ENCODE measurements around the gene HSD11B1L.

HSD11B1L gene

GRCh38 chr19:5667751-5668271, 13.0 kb upstream of the HSD11B1L start:
- no peak for DNase-seq

- no peak for DNase-seq
Observed at GRCh38 chr19:5669212-5669611, 11.6 kb upstream of the HSD11B1L start.

- no peak for DNase-seq
Observed at GRCh38 chr19:5671600-5671999, 9.2 kb upstream of the HSD11B1L start.

- no peak for DNase-seq
Observed at GRCh38 chr19:5672708-5673459, 7.9 kb upstream of the HSD11B1L start.

- DNase-seq: no peak
Observed at GRCh38 chr19:5673752-5674151, 7.1 kb upstream of the HSD11B1L start.

DNA sequence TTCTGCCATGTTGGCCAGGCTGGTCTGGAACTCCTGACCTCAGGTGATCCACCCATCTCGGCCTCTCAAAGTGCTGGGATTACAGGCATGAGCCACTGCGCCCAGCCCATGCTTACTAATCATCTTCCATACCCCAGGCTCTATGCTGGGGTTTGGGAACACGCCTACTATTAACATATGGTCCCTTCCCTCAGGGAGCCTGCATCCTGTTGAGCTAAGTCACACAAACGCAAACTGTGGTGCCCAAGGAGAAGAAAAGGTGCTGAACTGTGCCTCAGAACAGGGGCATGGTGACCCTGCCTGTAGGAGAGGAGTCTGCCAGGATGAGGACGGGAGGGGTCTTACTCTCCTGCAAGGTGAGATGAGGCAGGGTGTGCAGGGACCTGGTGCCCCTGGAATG, 6.1 kb upstream of the HSD11B1L start:
- DNase-seq: no peak

DNA sequence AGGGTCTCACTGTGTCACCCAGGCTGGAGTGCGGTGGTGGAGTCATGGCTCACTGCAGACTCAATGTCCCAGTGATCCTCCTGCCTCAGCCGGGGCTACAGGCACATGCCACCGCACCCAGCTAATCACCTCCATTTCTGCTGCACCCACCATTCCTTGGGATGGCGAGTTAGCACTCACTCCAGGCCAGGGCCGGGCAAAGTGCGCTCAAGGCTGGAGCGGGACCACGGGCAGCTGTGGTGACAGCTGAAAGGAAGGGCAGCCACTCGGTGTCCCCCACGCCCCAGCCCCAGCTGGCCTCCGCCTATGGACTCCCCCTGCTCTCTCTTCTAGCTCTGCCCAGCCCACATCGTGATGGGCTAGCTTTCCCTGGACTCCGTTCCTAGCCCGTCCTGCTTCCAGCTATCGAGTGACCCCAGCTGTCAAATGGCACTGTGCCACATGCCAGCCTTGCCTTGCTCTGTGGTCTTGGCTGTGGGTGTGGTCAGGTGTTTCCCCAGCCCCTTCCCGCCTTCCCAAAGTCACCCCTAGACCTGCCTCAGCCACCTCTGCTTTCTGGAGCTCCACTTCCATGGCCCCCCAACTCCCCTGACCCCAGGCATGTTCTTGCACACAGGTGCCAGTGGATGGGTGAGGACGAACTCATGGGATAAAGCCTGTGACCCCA, 4.6 kb upstream of the HSD11B1L start:
- no peak for DNase-seq

GRCh38 chr19:5676772-5677105, 4.1 kb upstream of the HSD11B1L start:
- DNase-seq: no peak

DNA sequence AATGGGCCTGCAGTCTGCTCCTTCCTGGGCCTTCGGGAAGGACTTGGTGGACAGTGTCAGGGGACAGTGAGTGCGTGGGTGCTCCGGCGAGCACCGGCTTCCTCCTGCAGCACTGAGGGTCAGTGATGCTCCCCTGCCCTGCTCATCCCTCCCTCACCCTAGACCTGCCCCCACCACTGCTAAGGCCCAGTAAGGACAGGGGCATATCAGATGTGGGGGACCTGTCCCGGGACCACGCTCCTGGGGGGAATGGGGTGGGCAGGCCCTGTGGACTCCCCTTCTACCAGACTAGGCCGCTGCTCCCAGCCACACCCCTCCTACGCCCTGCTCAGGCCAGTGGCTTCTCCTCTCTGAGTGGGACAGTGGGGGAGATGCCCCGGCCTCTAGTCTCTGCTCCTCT, 3.7 kb upstream of the HSD11B1L start:
- no peak for DNase-seq

DNA sequence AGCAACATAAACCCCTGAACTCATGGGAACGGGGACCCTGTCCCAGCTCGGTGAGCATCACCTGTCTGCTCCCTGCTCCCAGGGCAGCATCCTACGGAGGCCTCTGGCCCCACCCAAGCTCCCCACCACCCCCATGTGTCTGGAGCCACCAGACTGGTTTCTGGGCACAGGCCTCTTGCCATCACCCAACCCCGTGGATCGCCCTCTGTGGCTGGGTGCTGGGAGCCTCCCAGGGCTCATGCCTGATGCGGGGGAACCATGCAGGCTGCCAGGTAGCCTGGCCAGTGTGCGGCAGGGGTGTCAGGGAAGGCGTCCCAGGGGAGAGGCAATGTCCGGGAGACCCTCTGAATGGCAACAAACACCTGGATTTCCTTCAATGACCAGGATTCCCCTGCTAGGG, 3.2 kb upstream of the HSD11B1L start:
- no peak for DNase-seq

DNA sequence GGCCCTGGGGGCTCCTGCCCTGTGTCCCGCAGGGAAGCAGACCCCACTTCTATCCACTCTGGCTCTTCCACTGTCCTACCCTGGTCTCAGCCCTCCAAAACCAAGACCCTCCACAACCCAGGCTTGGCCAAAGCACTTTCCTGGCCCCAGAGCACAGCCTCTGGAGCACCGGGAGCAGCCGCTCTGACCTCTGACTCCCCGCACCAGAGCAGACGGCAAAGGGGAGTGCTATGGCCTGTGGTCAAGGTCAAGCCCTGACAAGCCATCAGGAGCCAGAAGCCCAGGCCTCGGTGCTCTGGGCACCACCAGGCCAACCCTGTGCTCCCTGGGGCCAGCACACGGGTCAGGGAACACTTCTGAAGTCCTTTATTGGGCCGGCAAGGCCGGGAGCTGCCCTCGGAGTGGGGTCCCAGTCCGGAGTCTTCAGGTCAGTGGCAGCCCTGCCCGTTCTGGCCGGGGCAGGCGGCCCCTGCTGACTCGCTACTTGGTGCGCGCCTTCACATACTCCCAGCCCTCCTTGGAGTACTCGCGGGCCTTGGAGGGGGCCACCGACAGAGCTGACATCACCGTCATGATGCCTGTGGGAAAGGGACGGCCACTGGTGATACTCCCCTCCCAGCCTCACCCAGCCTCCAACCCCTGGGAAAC, 2.6 kb upstream of the HSD11B1L start:
- no peak for DNase-seq

- no peak for DNase-seq
Observed at GRCh38 chr19:5679289-5680083, 1.3 kb upstream of the HSD11B1L start.

- no peak for DNase-seq
Observed at GRCh38 chr19:5680084-5680436, 767 bp upstream of the HSD11B1L start.

- no peak for DNase-seq
Observed at GRCh38 chr19:5681391-5682106, 722 bp downstream of the HSD11B1L start.

DNA sequence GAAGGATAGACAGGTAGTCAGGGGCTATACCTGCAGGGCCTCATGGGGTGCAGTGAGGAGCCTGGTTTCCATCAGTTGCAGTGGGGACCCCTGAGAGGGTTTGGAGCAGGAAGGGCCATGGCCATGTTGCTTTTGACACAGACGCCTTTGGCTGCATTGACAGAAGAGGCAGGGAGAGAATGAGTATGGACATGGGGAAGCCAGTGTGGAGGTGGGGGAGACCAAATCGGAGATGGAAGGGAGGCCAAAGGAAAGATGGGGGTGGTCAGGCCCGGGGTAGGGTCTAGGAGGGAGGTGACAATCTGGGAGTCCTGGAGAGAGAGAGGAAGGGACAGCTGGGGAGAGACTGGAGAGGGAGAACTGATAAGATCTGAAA, 1.3 kb downstream of the HSD11B1L start:
- no peak for DNase-seq

DNA sequence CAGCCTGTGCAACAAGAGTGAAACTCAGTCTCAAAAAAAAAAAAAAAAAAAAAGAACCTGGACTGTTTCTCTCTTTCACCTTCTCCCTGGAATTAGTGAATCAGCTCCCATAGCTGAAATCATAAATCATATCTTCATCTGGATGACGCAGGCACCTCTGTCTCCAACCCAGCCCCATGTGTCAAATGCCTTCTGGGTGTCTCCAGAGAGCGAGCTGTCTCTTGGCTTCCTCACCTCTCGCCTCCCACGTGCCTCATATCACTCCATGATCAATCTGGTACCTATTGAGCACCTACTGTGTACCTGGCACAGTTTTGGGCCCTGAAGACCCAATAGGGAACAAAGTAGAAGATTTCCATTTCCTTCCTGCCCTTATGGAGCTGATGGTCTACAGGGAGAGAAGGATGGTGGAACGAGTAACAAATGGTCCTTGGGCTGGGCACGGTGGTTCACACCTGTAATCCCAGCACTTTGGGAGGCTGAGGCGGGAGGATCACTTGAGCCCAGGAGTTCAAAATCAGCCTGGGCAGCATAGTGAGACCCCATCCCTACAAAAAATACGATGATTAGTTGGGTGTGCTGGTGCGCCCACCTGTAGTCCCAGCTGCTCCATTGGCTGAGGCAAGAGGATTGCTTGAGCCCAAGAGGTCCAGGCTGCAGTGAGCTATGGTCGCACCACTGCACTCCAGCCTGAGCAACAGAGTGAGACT, 2.5 kb downstream of the HSD11B1L start:
- no peak for DNase-seq

DNA sequence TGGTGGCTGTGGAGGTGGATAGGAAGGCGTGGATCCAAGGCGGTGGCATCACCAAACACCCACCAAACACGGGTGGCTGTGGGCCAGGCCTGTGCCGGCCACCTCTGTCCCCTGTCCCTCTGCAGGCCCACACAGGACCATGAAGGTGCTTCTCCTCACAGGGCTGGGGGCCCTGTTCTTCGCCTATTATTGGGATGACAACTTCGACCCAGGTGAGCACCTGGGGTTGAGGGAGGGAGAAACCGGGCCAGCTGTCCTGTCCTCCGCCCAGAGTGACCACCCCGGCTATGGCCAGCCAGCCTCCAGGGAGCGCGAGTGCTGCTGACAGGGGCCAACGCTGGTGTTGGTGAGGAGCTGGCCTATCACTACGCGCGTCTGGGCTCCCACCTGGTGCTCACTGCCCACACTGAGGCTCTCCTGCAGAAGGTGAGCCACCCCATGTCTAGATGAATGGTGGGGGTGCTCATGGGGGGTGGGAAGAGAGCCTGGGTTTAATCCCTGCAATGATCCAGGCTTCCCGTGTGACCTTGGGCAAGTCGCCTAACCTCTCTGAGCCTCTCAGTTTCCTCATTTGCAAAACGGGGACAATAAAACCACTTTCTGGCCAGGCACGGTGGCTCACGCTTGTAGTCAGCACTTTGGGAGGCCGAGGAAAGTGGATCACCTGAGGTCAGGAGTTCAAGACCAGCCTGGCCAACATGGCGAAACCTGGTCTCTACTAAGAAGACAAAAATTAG, 4.0 kb downstream of the HSD11B1L start:
- DNase-seq: no peak

- DNase-seq: no peak
Observed at GRCh38 chr19:5686326-5686646, 5.5 kb downstream of the HSD11B1L start.

DNA sequence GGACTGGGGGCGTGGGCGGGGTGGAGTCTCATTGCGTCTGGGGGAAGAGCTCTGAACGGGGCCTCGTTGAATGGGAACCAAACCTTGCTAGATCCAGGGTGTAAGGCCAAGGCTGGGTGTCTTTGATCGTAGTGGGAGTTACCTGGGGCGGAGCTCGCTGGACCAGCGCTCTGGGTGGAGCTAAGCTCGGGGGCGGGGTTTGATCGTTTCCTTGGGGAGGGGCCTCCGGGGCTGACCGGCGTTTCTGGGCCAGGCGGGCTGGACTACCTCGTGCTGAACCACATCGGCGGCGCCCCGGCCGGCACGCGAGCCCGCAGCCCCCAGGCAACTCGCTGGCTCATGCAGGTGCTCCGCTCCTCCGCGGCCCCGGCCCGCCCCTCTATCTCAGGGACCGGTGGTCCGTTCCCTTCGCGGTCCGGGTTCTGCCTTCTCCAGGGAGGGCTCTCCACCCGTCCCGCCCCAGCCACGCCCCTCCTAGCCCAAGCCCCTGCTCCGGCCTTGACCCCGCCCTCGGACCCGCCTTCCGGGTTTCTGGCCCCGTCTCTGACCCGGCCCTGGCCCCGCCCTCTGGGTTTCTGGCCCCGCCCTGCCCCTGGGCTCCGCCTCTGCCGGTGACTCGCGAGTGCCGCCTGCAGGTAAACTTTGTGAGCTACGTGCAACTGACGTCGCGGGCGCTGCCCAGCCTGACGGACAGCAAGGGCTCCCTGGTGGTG, 6.0 kb downstream of the HSD11B1L start:
- DNase-seq: peak; percentile 100

- DNase-seq: no peak
Observed at GRCh38 chr19:5687360-5688198, 6.8 kb downstream of the HSD11B1L start.

Data from activated CD4-positive, alpha-beta T cell treated with anti-CD3 and anti-CD28 coated beads, Interleukin-2, Interleukin-6, amounts not matched to agents 100 ng/mL and 50 ng/mL, durations not matched to agents 16 hours and 8 hours (primary cell).